ENCODE data around the gene TICAM2.

DNA sequence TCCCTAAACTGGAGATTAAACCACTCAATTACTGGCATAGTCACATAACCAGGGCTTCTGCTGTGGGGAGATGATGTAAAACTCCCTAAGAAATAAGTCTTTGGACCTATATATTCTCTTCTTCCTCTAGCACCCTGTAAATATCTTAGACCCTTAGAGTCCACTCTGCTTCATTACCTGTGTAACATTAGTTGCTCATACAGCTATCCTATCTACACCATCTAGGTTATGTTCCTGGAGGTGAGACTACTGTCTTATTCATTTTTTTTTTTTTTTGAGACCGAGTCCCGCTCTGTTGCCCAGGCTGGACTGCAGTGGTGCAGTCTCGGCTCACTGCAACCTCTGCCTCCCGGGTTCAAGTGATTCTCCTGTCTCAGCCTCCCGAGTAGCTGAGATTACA is 9.6 kb upstream of the TICAM2 start:
- no peak for TF ChIP-seq FOXK2 (IDR thresholded peaks at IDR 0.05)
- TF ChIP-seq TARDBP (IDR thresholded peaks at IDR 0.05): no peak
- TF ChIP-seq, protein P1, sequence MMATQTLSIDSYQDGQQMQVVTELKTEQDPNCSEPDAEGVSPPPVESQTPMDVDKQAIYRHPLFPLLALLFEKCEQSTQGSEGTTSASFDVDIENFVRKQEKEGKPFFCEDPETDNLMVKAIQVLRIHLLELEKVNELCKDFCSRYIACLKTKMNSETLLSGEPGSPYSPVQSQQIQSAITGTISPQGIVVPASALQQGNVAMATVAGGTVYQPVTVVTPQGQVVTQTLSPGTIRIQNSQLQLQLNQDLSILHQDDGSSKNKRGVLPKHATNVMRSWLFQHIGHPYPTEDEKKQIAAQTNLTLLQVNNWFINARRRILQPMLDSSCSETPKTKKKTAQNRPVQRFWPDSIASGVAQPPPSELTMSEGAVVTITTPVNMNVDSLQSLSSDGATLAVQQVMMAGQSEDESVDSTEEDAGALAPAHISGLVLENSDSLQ (IDR thresholded peaks at IDR 0.05): no peak
- TF ChIP-seq BHLHE40 (IDR thresholded peaks at IDR 0.05; ENCODE audit: borderline replicate concordance): no peak
- no peak for TF ChIP-seq SUZ12 (IDR thresholded peaks at IDR 0.05)
- TF ChIP-seq FOXM1 (IDR thresholded peaks at IDR 0.05; ENCODE audit: borderline replicate concordance): no peak
- no peak for TF ChIP-seq ZNF384 (IDR thresholded peaks at IDR 0.05)
- no peak for TF ChIP-seq SP1 (IDR thresholded peaks at IDR 0.05)
- TF ChIP-seq L3MBTL2 (conservative IDR thresholded peaks at IDR 0.05): no peak
- no peak for TF ChIP-seq NFRKB (IDR thresholded peaks at IDR 0.05)
- no peak for TF ChIP-seq LEF1 (IDR thresholded peaks at IDR 0.05; ENCODE audit: borderline replicate concordance)
- no peak for TF ChIP-seq HDGF (IDR thresholded peaks at IDR 0.05; ENCODE audit: borderline replicate concordance)
- no peak for TF ChIP-seq ARNT (IDR thresholded peaks at IDR 0.05)
